C4-2B (cell line): Measurements from ENCODE around the gene MOB2.

Source experiments
- CTCF ChIP-seq: fragments of 450-650 bp; conservative IDR thresholded peaks from 2 replicates; pipeline ENCODE4 v1.5.1; 2017; ENCODE audit warnings: mild to moderate bottlenecking
- ZFX ChIP-seq: fragments of 450-650 bp; IDR thresholded peaks from 2 replicates; pipeline ENCODE4 v1.6.1; 2017

- TF ChIP-seq CTCF = no peak
- no peak for TF ChIP-seq ZFX
Observed at GRCh38 chr11:1449490-1450243, 36.9 kb downstream of the MOB2 start.
